Fibroblast of lung (primary cell): ENCODE data around the gene SOX10. TPM values are rescaled to one million over a fixed set of nuclear protein-coding genes. Genes with fewer than 3 reads are reported as not detected.

Experiments used
- DNase-seq, 2 donors: peaks; one replicate each; pipeline versions ENCODE4 v3.0.0 to v3.0.0-alpha.2; 2010; ENCODE audit warnings: low read depth in 2 of 2
- H2AFZ ChIP-seq: 2 replicates; pipeline ENCODE4 v1.5.1; 2012; ENCODE audit warnings: low read length, control low read depth, inconsistent platforms
- H3K27ac ChIP-seq: 2 replicates; pipeline ENCODE4 v1.5.1; 2011; ENCODE audit warnings: low read length, control low read depth; ENCODE audit not compliant: insufficient read depth
- H3K27me3 ChIP-seq: 2 replicates; pipeline ENCODE4 v1.5.1; 2011; ENCODE audit warnings: mild to moderate bottlenecking, low read length; ENCODE audit not compliant: control insufficient read depth, insufficient read depth
- H3K36me3 ChIP-seq: 2 replicates; pipeline ENCODE4 v1.5.1; 2011; ENCODE audit warnings: low read length; ENCODE audit not compliant: control insufficient read depth, insufficient read depth
- H3K4me1 ChIP-seq: 2 replicates; pipeline ENCODE4 v1.5.1; 2011; ENCODE audit warnings: low read length; ENCODE audit not compliant: control insufficient read depth, insufficient read depth; ENCODE audit errors: extremely low read depth
- H3K4me2 ChIP-seq: 2 replicates; pipeline ENCODE4 v1.5.1; 2011; ENCODE audit warnings: low read length, control low read depth; ENCODE audit not compliant: insufficient read depth; ENCODE audit errors: extremely low read depth
- H3K4me3 ChIP-seq, 4 experiments: fragments of 200-600 bp in 1 of 4; sonication (generic) in 1 of 4; replicated peaks in 1 of 4; 2 replicates each; pipeline ENCODE4 v1.5.1; 2011 to 2016; ENCODE audit warnings: low read length in 4 of 4, low read depth in 3 of 4, mild to moderate bottlenecking in 3 of 4, control low read depth in 2 of 4, inconsistent platforms in 1 of 4, mixed read lengths in 1 of 4; ENCODE audit not compliant: insufficient read depth in 1 of 4; ENCODE audit errors: control extremely low read depth in 1 of 4
- H3K79me2 ChIP-seq: 2 replicates; pipeline ENCODE4 v1.5.1; 2012; ENCODE audit warnings: mild to moderate bottlenecking, low read length, inconsistent platforms; ENCODE audit not compliant: control insufficient read depth, insufficient read depth
- H3K9ac ChIP-seq: 2 replicates; pipeline ENCODE4 v1.5.1; 2011; ENCODE audit warnings: mild to moderate bottlenecking, low read length, control low read depth; ENCODE audit not compliant: insufficient read depth
- H3K9me3 ChIP-seq: 2 replicates; pipeline ENCODE4 v1.5.1; 2012; ENCODE audit warnings: low read depth, low read length; ENCODE audit not compliant: control insufficient read depth, insufficient read depth
- H4K20me1 ChIP-seq: 2 replicates; pipeline ENCODE4 v1.5.1; 2011; ENCODE audit warnings: low read length; ENCODE audit not compliant: control insufficient read depth, insufficient read depth; ENCODE audit errors: extremely low read depth
- CTCF ChIP-seq, 2 donors: IDR thresholded peaks in 1 of 2; conservative IDR thresholded peaks in 1 of 2; 1 replicate in 1 of 2; 2 replicates in 1 of 2; pipeline ENCODE4 v1.5.1; 2011 to 2012; ENCODE audit warnings: low read length in 2 of 2, control low read depth in 1 of 2, inconsistent platforms in 1 of 2, low read depth in 1 of 2, mild to moderate bottlenecking in 1 of 2
- EZH2 ChIP-seq: IDR thresholded peaks from 2 replicates; pipeline ENCODE4 v1.5.1; 2012; ENCODE audit warnings: low read length, control low read depth, mild to moderate bottlenecking; ENCODE audit errors: missing control alignments
- polyA plus RNA-seq, 2 donors: library from polyadenylated mRNA; depleted of rRNA in 1 of 2; stranded (reverse) in 1 of 2; unstranded in 1 of 2; fragments of >200 nt; gene quantifications; 2 replicates each; pipeline ENCODE4 v1.2.1, GENCODE V29; 2011 to 2012; ENCODE audit warnings: missing spikeins in 1 of 2
- total RNA-seq: library from RNA; depleted of rRNA; stranded (reverse); fragments of >200 nt; gene quantifications from 2 replicates; pipeline ENCODE4 v1.2.1, GENCODE V29; 2014

SOX10 gene
- total and polyA plus RNA-seq, 2 donors (not counting 1 experiment from before 2014, with no cell fraction given) = not detected

DNA sequence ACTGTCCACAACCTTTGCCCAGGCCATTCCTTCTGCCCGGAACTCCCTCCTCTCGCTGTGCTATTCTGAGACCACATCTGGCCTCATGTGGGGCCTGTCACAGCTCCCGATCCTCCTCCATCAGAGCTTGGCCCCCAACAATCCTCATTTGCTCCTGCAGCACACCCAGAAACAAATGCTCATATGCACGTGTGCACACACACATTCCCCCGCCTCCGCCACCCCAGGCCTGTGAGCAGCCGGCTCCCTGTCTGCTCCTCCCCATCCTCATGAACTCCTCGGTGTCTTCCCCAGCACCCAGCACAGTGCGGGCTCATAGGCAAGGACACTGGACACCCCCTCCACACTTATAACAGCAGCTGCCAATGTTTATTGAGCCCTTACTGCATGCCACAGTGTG lies 43.1 kb upstream of the SOX10 start:
- TF ChIP-seq CTCF (conservative IDR thresholded peaks at IDR 0.05 in 1 of 2, IDR thresholded peaks at IDR 0.05 in 1 of 2; ENCODE audit: low read depth in 1 of 2, low read length in 2 of 2) (no peak), EZH2 (no peak)
- Histone ChIP-seq H3K27me3 (peaks cover 16% of the 10 kb centered on the region), H3K4me3 (no peak overlapping the region), H3K9ac (no peak overlapping the region), H3K27ac (no peak overlapping the region), H3K79me2 (no peaks in the 10 kb centered on the region), H3K36me3 (no peaks in the 10 kb centered on the region), H2AFZ (no peak overlapping the region), H3K4me1 (peaks cover 7% of the 10 kb centered on the region), H3K4me2 (no peak overlapping the region), H3K9me3 (no peaks in the 10 kb centered on the region), H4K20me1 (no peaks in the 10 kb centered on the region)
- DNase-seq = no peak

- DNase-seq = no peak
- Histone ChIP-seq H3K79me2 (no peaks in the 10 kb centered on the region), H3K27ac (no peak overlapping the region), H2AFZ (no peak overlapping the region), H3K9ac (no peak overlapping the region), H3K27me3 (peaks cover 16% of the 10 kb centered on the region), H4K20me1 (no peaks in the 10 kb centered on the region), H3K4me3 (no peak overlapping the region), H3K4me1 (peaks cover 7% of the 10 kb centered on the region), H3K9me3 (no peaks in the 10 kb centered on the region), H3K4me2 (no peak overlapping the region), H3K36me3 (no peaks in the 10 kb centered on the region)
- TF ChIP-seq EZH2 (no peak), CTCF (conservative IDR thresholded peaks at IDR 0.05 in 1 of 2, IDR thresholded peaks at IDR 0.05 in 1 of 2; ENCODE audit: low read depth in 1 of 2, low read length in 2 of 2) (no peak)
Measured at GRCh38 chr22:38026130-38027111, 42.1 kb upstream of the SOX10 start.

GRCh38 chr22:38025514-38025913 lies 41.2 kb upstream of the SOX10 start:
- Histone ChIP-seq H3K27me3 (peaks cover 16% of the 10 kb centered on the region), H3K9me3 (no peaks in the 10 kb centered on the region), H3K27ac (no peak overlapping the region), H4K20me1 (no peaks in the 10 kb centered on the region), H3K4me3 (no peak overlapping the region), H3K4me1 (peaks cover 3% of the 10 kb centered on the region), H3K79me2 (no peaks in the 10 kb centered on the region), H3K9ac (no peak overlapping the region), H2AFZ (no peak overlapping the region), H3K4me2 (no peak overlapping the region), H3K36me3 (no peaks in the 10 kb centered on the region)
- no peak for DNase-seq
- TF ChIP-seq CTCF (conservative IDR thresholded peaks at IDR 0.05 in 1 of 2, IDR thresholded peaks at IDR 0.05 in 1 of 2; ENCODE audit: low read depth in 1 of 2, low read length in 2 of 2) (no peak), EZH2 (no peak)
